ENCODE data around the gene SCRN1.

- TF ChIP-seq POLR2AphosphoS5 (IDR thresholded peaks at IDR 0.05; ENCODE audit: borderline replicate concordance, low read depth, low read length) (no peak), EZH2 (IDR thresholded peaks at IDR 0.05) (no peak)
These were observed 66.5 kb downstream of the SCRN1 start for GRCh38 chr7:29922921-29923700.
